Type B pancreatic cell (in vitro differentiated cells): ENCODE data around the gene CBX1. TPM values are rescaled to one million over a fixed set of nuclear protein-coding genes. Genes with fewer than 3 reads are reported as not detected.

Source experiments
- DNase-seq: peaks from one replicate; pipeline ENCODE4 v3.0.0; 2021; ENCODE audit warnings: mixed read lengths; ENCODE audit not compliant: unreplicated experiment; ENCODE audit errors: extremely low spot score
- H3K27ac Mint-ChIP-seq: 2 replicates; pipeline ENCODE4 v1.8.0; 2021; ENCODE audit warnings: mild to moderate bottlenecking, mixed read lengths
- H3K27me3 Mint-ChIP-seq: 2 replicates; pipeline ENCODE4 v1.8.0; 2021; ENCODE audit warnings: mixed read lengths
- H3K36me3 Mint-ChIP-seq: 2 replicates; pipeline ENCODE4 v1.8.0; 2021; ENCODE audit warnings: mixed read lengths
- H3K4me1 Mint-ChIP-seq: one replicate; pipeline ENCODE4 v1.8.0; 2021; ENCODE audit warnings: mixed read lengths; ENCODE audit not compliant: unreplicated experiment
- H3K4me3 Mint-ChIP-seq: 2 replicates; pipeline ENCODE4 v1.8.0; 2021; ENCODE audit warnings: mild to moderate bottlenecking, mixed read lengths
- H3K9me3 Mint-ChIP-seq: 2 replicates; pipeline ENCODE4 v1.8.0; 2021; ENCODE audit warnings: mixed read lengths
- microRNA-seq: library from miRNA; unstranded; fragments of <30 nt; microRNA quantifications from one replicate; pipeline ENCODE4, GENCODE V29; 2020
- total RNA-seq: library from RNA; stranded (reverse); gene quantifications from 2 replicates; pipeline ENCODE4 v1.2.1, GENCODE V29; 2021; ENCODE audit warnings: low replicate concordance
- TF ChIP-seq, protein P1 (sequence below): fragments of 200-600 bp; sonication (generic); conservative IDR thresholded peaks from 2 replicates; pipeline ENCODE4 v1.5.0; 2021; ENCODE audit warnings: antibody characterized with exemption, mild to moderate bottlenecking

The CBX1 gene
- total RNA-seq, 1 donor from 2014 or later, result 154 TPM

- DNase-seq, result no peak
- H3K4me1 Mint-ChIP-seq, result peaks cover 26% of the 10 kb centered on the region
- no peaks in the 10 kb centered on the region for H3K36me3 Mint-ChIP-seq
- H3K9me3 Mint-ChIP-seq, result no peaks in the 10 kb centered on the region
- TF ChIP-seq, protein P1, sequence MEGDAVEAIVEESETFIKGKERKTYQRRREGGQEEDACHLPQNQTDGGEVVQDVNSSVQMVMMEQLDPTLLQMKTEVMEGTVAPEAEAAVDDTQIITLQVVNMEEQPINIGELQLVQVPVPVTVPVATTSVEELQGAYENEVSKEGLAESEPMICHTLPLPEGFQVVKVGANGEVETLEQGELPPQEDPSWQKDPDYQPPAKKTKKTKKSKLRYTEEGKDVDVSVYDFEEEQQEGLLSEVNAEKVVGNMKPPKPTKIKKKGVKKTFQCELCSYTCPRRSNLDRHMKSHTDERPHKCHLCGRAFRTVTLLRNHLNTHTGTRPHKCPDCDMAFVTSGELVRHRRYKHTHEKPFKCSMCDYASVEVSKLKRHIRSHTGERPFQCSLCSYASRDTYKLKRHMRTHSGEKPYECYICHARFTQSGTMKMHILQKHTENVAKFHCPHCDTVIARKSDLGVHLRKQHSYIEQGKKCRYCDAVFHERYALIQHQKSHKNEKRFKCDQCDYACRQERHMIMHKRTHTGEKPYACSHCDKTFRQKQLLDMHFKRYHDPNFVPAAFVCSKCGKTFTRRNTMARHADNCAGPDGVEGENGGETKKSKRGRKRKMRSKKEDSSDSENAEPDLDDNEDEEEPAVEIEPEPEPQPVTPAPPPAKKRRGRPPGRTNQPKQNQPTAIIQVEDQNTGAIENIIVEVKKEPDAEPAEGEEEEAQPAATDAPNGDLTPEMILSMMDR, result no peak
- peaks cover 45% of the 10 kb centered on the region for H3K27me3 Mint-ChIP-seq
- no peak overlapping the region for H3K4me3 Mint-ChIP-seq
- H3K27ac Mint-ChIP-seq, result no peak overlapping the region
Measured at GRCh38 chr17:48021934-48022333, 79.3 kb downstream of the CBX1 start.

Small RNA genes lying within 50 kb of the gene (microRNA-seq; reads per million reads assigned to microRNA genes)
- gene MIR152, result 116 reads per million, percentile 64 among the genes with 10 or more reads in this experiment

Other genes starting within 250 kb of the CBX1 start
- gene SP2, start 205.2 kb downstream of the CBX1 start, total RNA-seq, result 16.9 and 22.0 TPM in 2 replicates
- gene PNPO, start 159.9 kb downstream of the CBX1 start, total RNA-seq, result 12.8 and 16.3 TPM in 2 replicates
- 20.0 and 32.5 TPM in 2 replicates for gene PRR15L, start 143.6 kb downstream of the CBX1 start, total RNA-seq
- 187 and 217 TPM in 2 replicates for gene CDK5RAP3, start 130.4 kb downstream of the CBX1 start, total RNA-seq
- 1.9 and 5.7 TPM in 2 replicates for gene COPZ2, start 63.7 kb downstream of the CBX1 start, total RNA-seq
- gene NFE2L1, start 53.1 kb downstream of the CBX1 start, total RNA-seq, result 99.1 and 111 TPM in 2 replicates
- 16.2 and 19.1 TPM in 2 replicates for gene SNX11, start 6.3 kb upstream of the CBX1 start, total RNA-seq